ENCODE results near the gene PACS2. TPM values are rescaled to one million over a fixed set of nuclear protein-coding genes. Genes with fewer than 3 reads are reported as not detected.

The PACS2 gene
- total and polyA plus RNA-seq, 2 donors (not counting 3 experiments of a cell fraction or from before 2014, with no cell fraction given) = 52.7 to 86.3 TPM

- Histone ChIP-seq H3K4me2 (ENCODE audit: insufficient read depth, low read length) (no peak overlapping the region), H3K27ac (ENCODE audit: insufficient read depth, low read depth, low read length) (no peak overlapping the region), H2AFZ (ENCODE audit: low read depth, low read length) (no peak overlapping the region), H3K9me3 (replicated peaks; ENCODE audit: control insufficient read depth, insufficient read depth, low read length) (no peaks in the 10 kb centered on the region), H3K79me2 (ENCODE audit: control insufficient read depth, insufficient read depth, low read length) (no peaks in the 10 kb centered on the region), H3K9me1 (replicated peaks; ENCODE audit: control insufficient read depth, extremely low read depth, insufficient read depth, low read length) (no peaks in the 10 kb centered on the region), H4K20me1 (replicated peaks; ENCODE audit: control insufficient read depth, extremely low read depth, insufficient read depth, low read length) (no peaks in the 10 kb centered on the region), H3K36me3 (ENCODE audit: control insufficient read depth in 2 of 2, extremely low read depth in 1 of 2, insufficient read depth in 2 of 2, low read length in 2 of 2) (peaks cover 0 to 2% of the 10 kb centered on the region in 2 experiments), H3K9ac (replicated peaks; ENCODE audit: extremely low read depth, insufficient read depth, low read length) (no peak overlapping the region), H3K4me1 (ENCODE audit: control insufficient read depth, extremely low read depth, insufficient read depth, low read length) (peaks cover 10% of the 10 kb centered on the region), H3K27me3 (ENCODE audit: control insufficient read depth in 2 of 2, insufficient read depth in 2 of 2, low read length in 2 of 2) (no peaks in the 10 kb centered on the region), H3K4me3 (replicated peaks in 1 of 3; ENCODE audit: insufficient read depth in 1 of 3, low read depth in 1 of 3, low read length in 3 of 3) (no peak overlapping the region)
- DNase-seq (ENCODE audit: low read depth, low spot score) (no peak), FAIRE-seq (no peak)
- POLR2A ChIA-PET = no interaction called here
- intact Hi-C loops (cut with micrococcal nuclease) (no loop called here), dilution Hi-C loops (cut with MboI; ENCODE audit: extremely low pct_ligation_motif_present, low sequenced_read_pairs) (no loop called here)
- CTCF ChIA-PET = interaction anchor here (1.7 to 3.7 kb wide), 2 partner anchors 31 to 103 kb away, joined by 3 to 16 read pairs; no protein-coding TSS in a partner anchor
- no TSS peak for BruUV-seq (replicated peaks)
- TF ChIP-seq GATA2 (IDR thresholded peaks at IDR 0.05; ENCODE audit: insufficient read depth, insufficient read length, low read depth, low read length) (no peak), POLR2AphosphoS5 (IDR thresholded peaks at IDR 0.05; ENCODE audit: insufficient read depth, low read depth, low read length) (no peak), MAX (IDR thresholded peaks at IDR 0.05; ENCODE audit: insufficient read depth, insufficient read length) (no peak), FOS (IDR thresholded peaks at IDR 0.05; ENCODE audit: borderline replicate concordance, insufficient read depth, low read length) (no peak), CTCF (IDR thresholded peaks at IDR 0.05; ENCODE audit: extremely low read depth in 1 of 2, insufficient read depth in 1 of 2, low read depth in 1 of 2, low read length in 2 of 2) (no peak), JUN (IDR thresholded peaks at IDR 0.05; ENCODE audit: borderline replicate concordance, insufficient read depth, insufficient read length, low read depth) (no peak), POLR2A (IDR thresholded peaks at IDR 0.05; ENCODE audit: low read depth, low read length) (no peak), EZH2 (IDR thresholded peaks at IDR 0.05; ENCODE audit: borderline replicate concordance, low read depth, low read length, severe bottlenecking) (no peak)
Measured at GRCh38 chr14:105377555-105378182, 63.1 kb downstream of the PACS2 start.
